Measurements from ENCODE around the gene ZNF710. TPM values are rescaled to one million over a fixed set of nuclear protein-coding genes. Genes with fewer than 3 reads are reported as not detected.

ZNF710 gene
- total and polyA plus RNA-seq, 3 donors from 2014 or later: 5.7 to 9.4 (median 7.8) TPM

DNA sequence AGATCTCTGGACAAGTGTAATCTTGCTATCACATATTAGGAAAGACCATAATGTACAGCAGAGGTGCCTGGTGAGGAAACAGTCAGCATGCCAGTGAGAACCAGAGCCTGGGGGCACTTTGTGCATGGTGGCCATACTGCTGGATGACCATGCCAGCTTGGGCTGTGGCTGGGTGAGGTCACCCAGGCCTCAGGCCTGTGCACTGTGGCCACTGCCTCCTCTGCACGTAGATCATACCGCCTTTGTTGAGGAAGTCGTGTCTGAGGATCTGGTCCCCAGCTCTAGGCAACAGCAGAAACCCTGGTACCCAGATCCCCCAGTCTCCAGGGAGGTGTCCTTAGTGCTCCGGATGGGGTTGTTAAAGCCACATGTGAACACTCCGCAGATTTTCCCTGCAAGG is 38.9 kb downstream of the ZNF710 start:
- Histone ChIP-seq H3K27ac (no peak overlapping the region), H3K4me1 (peaks cover 4% of the 10 kb centered on the region), H3K4me3 (no peak overlapping the region), H3K36me3 (ENCODE audit: low read depth, missing control alignments) (no peaks in the 10 kb centered on the region), H3K27me3 (no peaks in the 10 kb centered on the region), H3K9me3 (no peaks in the 10 kb centered on the region)
- TF ChIP-seq, protein P1, sequence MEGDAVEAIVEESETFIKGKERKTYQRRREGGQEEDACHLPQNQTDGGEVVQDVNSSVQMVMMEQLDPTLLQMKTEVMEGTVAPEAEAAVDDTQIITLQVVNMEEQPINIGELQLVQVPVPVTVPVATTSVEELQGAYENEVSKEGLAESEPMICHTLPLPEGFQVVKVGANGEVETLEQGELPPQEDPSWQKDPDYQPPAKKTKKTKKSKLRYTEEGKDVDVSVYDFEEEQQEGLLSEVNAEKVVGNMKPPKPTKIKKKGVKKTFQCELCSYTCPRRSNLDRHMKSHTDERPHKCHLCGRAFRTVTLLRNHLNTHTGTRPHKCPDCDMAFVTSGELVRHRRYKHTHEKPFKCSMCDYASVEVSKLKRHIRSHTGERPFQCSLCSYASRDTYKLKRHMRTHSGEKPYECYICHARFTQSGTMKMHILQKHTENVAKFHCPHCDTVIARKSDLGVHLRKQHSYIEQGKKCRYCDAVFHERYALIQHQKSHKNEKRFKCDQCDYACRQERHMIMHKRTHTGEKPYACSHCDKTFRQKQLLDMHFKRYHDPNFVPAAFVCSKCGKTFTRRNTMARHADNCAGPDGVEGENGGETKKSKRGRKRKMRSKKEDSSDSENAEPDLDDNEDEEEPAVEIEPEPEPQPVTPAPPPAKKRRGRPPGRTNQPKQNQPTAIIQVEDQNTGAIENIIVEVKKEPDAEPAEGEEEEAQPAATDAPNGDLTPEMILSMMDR (IDR thresholded peaks at IDR 0.05): no peak
- TF ChIP-seq POLR2A (IDR thresholded peaks at IDR 0.05): no peak
- intact Hi-C loops (cut with DNase I; ENCODE audit: low total_unique reads): no loop called here
- DNase-seq: no peak
- WGBS, 2 donors: 42 to 69% methylated on average over 5 of the region's 5 CpGs

DNA sequence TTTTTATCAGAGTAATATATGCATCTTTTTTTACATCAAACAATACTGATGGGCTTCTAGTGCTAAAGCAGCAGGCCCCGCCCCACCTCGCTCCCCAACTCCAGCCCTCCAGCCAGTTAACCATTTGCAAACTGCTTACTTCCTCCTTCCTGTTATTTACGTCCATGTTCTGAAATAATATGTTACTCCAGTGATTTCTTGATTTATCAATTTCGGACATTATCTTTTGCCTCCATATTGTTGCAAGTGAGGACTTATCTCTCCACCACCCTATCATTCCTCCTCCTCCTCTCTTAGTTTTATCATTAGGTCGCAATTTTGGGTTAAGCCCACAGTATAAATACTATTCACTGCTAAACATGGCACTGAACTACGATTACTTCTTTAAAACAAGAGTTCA is 39.5 kb downstream of the ZNF710 start:
- WGBS, 2 donors: 40 to 60% methylated on average over 6 of the region's 6 CpGs
- H3K36me3 ChIP-seq (ENCODE audit: low read depth, missing control alignments): no peaks in the 10 kb centered on the region
- intact Hi-C loops (cut with DNase I; ENCODE audit: low total_unique reads): no loop called here

DNA sequence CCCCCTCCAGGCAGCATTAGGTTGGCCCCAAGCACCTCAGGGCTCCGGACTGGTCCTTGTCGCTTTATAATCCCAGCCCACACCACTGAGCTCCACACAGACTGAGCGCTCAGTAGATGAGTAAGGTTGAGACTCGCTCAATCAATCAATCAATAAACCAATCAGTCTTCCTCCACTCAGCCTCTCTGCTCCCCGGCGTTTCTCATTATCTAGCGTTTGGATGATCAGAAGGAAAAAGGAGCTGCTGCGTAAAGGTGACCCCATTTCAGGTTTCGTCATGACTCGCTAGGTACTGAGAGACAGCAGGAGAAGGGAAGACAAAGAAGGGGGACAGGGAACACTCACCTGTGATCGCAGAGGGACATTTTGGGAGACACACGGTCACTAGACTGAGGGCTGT is 41.2 kb downstream of the ZNF710 start:
- H3K9me3 ChIP-seq: no peaks in the 10 kb centered on the region
- WGBS, 2 donors: 94% methylated on average over 12 of the region's 12 CpGs
- DNase-seq: no peak
- H3K4me3 ChIP-seq: no peak overlapping the region
- H3K27ac ChIP-seq: no peak overlapping the region
- H3K36me3 ChIP-seq (ENCODE audit: low read depth, missing control alignments): no peaks in the 10 kb centered on the region
- intact Hi-C loops (cut with DNase I; ENCODE audit: low total_unique reads): no loop called here
- H3K4me1 ChIP-seq: peaks cover 4% of the 10 kb centered on the region
- TF ChIP-seq, protein P1 (IDR thresholded peaks at IDR 0.05): no peak
- TF ChIP-seq POLR2A (IDR thresholded peaks at IDR 0.05): no peak
- no peaks in the 10 kb centered on the region for H3K27me3 ChIP-seq

More for the DNA sequence above, 39.5 kb downstream of the ZNF710 start:
- Histone ChIP-seq H3K9me3 (no peaks in the 10 kb centered on the region), H3K4me1 (peaks cover 4% of the 10 kb centered on the region), H3K4me3 (no peak overlapping the region), H3K27me3 (no peaks in the 10 kb centered on the region), H3K27ac (no peak overlapping the region)
- TF ChIP-seq, protein P1 (IDR thresholded peaks at IDR 0.05): no peak
- no peak for TF ChIP-seq POLR2A (IDR thresholded peaks at IDR 0.05)
- no peak for DNase-seq

GRCh38 chr15:90042766-90043529 is 41.8 kb downstream of the ZNF710 start:
- no peaks in the 10 kb centered on the region for H3K36me3 ChIP-seq (ENCODE audit: low read depth, missing control alignments)
- 91 to 92% methylated on average over 14 to 26 of the region's 27 CpGs for WGBS, 2 donors
- H3K27ac ChIP-seq: no peak overlapping the region
- DNase-seq: no peak
- H3K9me3 ChIP-seq: no peaks in the 10 kb centered on the region
- no peaks in the 10 kb centered on the region for H3K27me3 ChIP-seq
- no peak for TF ChIP-seq POLR2A (IDR thresholded peaks at IDR 0.05)
- TF ChIP-seq, protein P1 (IDR thresholded peaks at IDR 0.05): no peak
- H3K4me1 ChIP-seq: peaks cover 4% of the 10 kb centered on the region
- H3K4me3 ChIP-seq: no peak overlapping the region
- intact Hi-C loops (cut with DNase I; ENCODE audit: low total_unique reads): no loop called here

- Histone ChIP-seq H3K4me1 (peaks cover 4% of the 10 kb centered on the region), H3K9me3 (no peaks in the 10 kb centered on the region), H3K36me3 (ENCODE audit: low read depth, missing control alignments) (no peaks in the 10 kb centered on the region), H3K4me3 (no peak overlapping the region), H3K27me3 (no peaks in the 10 kb centered on the region), H3K27ac (no peak overlapping the region)
- DNase-seq: no peak
- intact Hi-C loops (cut with DNase I; ENCODE audit: low total_unique reads): no loop called here
- 93 to 96% methylated on average over 5 of the region's 5 CpGs for WGBS, 2 donors
- TF ChIP-seq POLR2A (IDR thresholded peaks at IDR 0.05): no peak
- TF ChIP-seq, protein P1 (IDR thresholded peaks at IDR 0.05): no peak
Observed at GRCh38 chr15:90043530-90044010, 42.4 kb downstream of the ZNF710 start.

Measured in testis (tissue), 3 donors.